Gastrocnemius medialis (tissue), 4 donors: ENCODE data around the gene ANKMY1. TPM values are rescaled to one million over a fixed set of nuclear protein-coding genes. Genes with fewer than 3 reads are reported as not detected.

Experiments
- ATAC-seq, 2 donors: fragments of 150-250 bp; one replicate each; pipeline ENCODE4 v1.9.1; 2016
- DNase-seq, 2 donors: peaks; one replicate each; pipeline ENCODE4 v3.0.0-alpha.2; 2019
- H3K27ac ChIP-seq, 4 donors: fragments of 200-600 bp; sonication (generic); 1 replicate in 1 of 4; 2 replicates in 3 of 4; pipeline ENCODE4 v1.5.1; 2016 to 2018; ENCODE audit warnings: mild to moderate bottlenecking in 2 of 4, moderate library complexity in 1 of 4
- H3K27me3 ChIP-seq, 3 donors: fragments of 200-600 bp; sonication (generic) in 2 of 3; 1 replicate in 1 of 3; 2 replicates in 2 of 3; pipeline versions ENCODE4 v1.5.1 to v1.6.0; 2016 to 2019; ENCODE audit warnings: mild to moderate bottlenecking in 1 of 3, moderate library complexity in 1 of 3
- H3K36me3 ChIP-seq, 2 donors: fragments of 200-600 bp; sonication (generic) in 1 of 2; one replicate each; pipeline ENCODE4 v1.5.1; 2017 to 2018
- H3K4me1 ChIP-seq, 2 donors: fragments of 200-600 bp; sonication (generic) in 1 of 2; one replicate each; pipeline ENCODE4 v1.5.1; 2016 to 2017; ENCODE audit warnings: mild to moderate bottlenecking in 2 of 2
- H3K4me3 ChIP-seq, 4 donors: fragments of 200-600 bp; sonication (generic) in 3 of 4; 1 replicate in 1 of 4; 2 replicates in 3 of 4; pipeline ENCODE4 v1.5.1; 2016 to 2019; ENCODE audit warnings: mild to moderate bottlenecking in 2 of 4
- H3K9me3 ChIP-seq, 3 donors: fragments of 200-600 bp; sonication (generic) in 2 of 3; 1 replicate in 1 of 3; 2 replicates in 2 of 3; pipeline ENCODE4 v1.5.1; 2016 to 2019
- CTCF ChIP-seq, 5 experiments: fragments of 450-650 bp in 3 of 5; fragments of 200-600 bp in 2 of 5; sonication (generic) in 2 of 5; IDR thresholded peaks in 4 of 5; conservative IDR thresholded peaks in 1 of 5; 1 replicate in 4 of 5; 2 replicates in 1 of 5; pipeline ENCODE4 v1.5.1; 2016 to 2019; ENCODE audit warnings: antibody characterized with exemption in 5 of 5, mild to moderate bottlenecking in 3 of 5, moderate library complexity in 3 of 5
- POLR2A ChIP-seq, 2 donors: fragments of 450-650 bp; IDR thresholded peaks; one replicate each; pipeline ENCODE4 v1.6.1; 2017; ENCODE audit warnings: antibody characterized with exemption in 2 of 2, mild to moderate bottlenecking in 2 of 2, moderate library complexity in 2 of 2
- in situ Hi-C, 4 donors: fragments of 200-750 bp; cut with MboI; loops; one replicate each; pipeline versions ENCODE4 v1.15.0 to v1.8.0; 2017; ENCODE audit warnings: low sequenced_read_pairs in 4 of 4
- intact Hi-C: fragments of 100-400 bp; cut with DNase I; formaldehyde crosslinking; loops from one replicate; pipeline ENCODE4 v1.15.1; 2023; ENCODE audit warnings: low total_unique reads
- total RNA-seq, 4 donors: library from RNA; depleted of rRNA; stranded (reverse); fragments of >200 nt; gene quantifications; one replicate each; pipeline versions ENCODE4 v1.1.0 to v1.2.3, GENCODE V29; 2016

ANKMY1 gene
- total RNA-seq, 4 donors from 2014 or later: 3.3 to 9.0 (median 5.6) TPM

DNA sequence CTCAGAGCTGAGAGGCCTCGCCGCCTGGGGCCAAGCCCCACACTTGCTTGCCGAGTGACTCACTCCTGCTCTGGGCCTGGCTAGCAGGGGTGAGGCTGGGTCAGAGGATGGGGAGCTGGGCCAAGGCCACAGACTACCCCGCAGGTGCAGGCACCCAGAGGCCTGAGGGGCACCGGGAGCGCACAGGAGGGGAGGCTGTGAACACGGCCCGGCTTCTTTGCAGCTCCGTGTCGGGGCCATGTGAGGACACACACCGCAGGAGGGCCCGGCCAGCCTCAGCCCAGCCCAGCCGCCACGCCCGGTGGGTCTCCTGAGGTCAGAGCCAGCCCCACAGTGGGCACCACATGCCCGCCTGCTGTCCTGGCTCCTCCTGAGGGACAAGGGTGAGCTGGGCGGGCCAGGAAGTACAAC lies 113.9 kb downstream of the ANKMY1 start:
- Histone ChIP-seq H3K27ac (peak overlapping the region; percentile 48 to 79 (median 68)), H3K9me3 (no peaks in the 10 kb centered on the region), H3K36me3 (no peaks in the 10 kb centered on the region), H3K27me3 (no peaks in the 10 kb centered on the region), H3K4me3 (no peak overlapping the region), H3K4me1 (peaks cover 51 to 73% of the 10 kb centered on the region in 2 donors)
- in situ Hi-C loops: loop anchor here in 1 of 4 donors (25.0 kb wide), 1 partner anchor 207 kb away; no protein-coding TSS in a partner anchor
- ATAC-seq (peak; percentile 40 to 42), DNase-seq (peak in 1 of 2 donors; percentile 79)
- no peak for TF ChIP-seq CTCF (IDR thresholded peaks at IDR 0.05 in 4 of 5, conservative IDR thresholded peaks at IDR 0.05 in 1 of 5)
- no peak for TF ChIP-seq POLR2A (IDR thresholded peaks at IDR 0.05)
- intact Hi-C loops: no loop called here

DNA sequence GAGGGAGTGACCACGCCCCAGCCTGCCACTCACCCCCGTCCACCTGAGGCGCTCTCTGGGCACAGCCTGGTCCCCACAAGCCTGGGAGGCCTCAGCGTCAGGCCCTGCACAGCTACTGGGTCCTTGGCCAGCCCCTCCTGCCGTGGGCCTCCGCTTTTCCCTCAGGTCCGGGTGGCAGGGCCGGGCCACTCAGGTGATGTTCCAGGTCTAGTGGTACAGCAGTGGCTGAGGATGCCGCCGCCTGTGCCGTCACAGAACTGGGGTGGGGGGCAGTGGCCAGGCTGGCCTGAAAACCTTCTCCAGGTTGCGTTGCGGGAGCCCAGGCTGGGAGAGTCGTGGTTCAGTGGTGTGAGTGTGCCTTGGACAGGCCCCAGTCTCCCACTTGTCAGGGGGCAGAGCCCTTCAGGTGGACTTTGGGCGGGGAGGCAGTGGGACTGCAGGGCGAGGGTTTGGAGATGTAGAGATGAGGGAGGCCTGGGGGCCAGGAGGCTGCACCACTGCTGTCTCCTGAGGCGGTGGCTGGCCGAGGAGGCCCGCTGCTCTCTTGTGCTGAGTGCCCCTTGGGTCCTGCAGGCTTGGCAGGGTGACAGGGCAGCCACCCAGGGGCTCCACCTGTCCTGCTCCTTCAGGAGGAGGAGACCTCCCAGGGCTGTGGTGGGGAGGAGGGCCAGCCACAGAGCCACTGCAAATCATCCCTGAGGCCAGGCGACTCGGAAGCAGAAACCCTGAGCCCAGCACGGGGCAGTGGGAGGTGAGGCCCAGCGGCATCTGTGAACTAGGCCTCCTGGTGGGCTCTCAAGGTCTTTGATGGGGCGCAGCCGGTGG lies 114.7 kb downstream of the ANKMY1 start:
- Histone ChIP-seq H3K27ac (peak overlapping the region; percentile 48 to 79 (median 68)), H3K4me3 (no peak overlapping the region), H3K36me3 (no peaks in the 10 kb centered on the region), H3K4me1 (peaks cover 58 to 75% of the 10 kb centered on the region in 2 donors), H3K9me3 (no peaks in the 10 kb centered on the region), H3K27me3 (no peaks in the 10 kb centered on the region)
- no peak for TF ChIP-seq CTCF (IDR thresholded peaks at IDR 0.05 in 4 of 5, conservative IDR thresholded peaks at IDR 0.05 in 1 of 5)
- TF ChIP-seq POLR2A (IDR thresholded peaks at IDR 0.05): no peak
- in situ Hi-C loops (loop anchor here in 1 of 4 donors (25.0 kb wide), 1 partner anchor 206 kb away; no protein-coding TSS in a partner anchor), intact Hi-C loops (no loop called here)
- ATAC-seq (no peak), DNase-seq (no peak)

DNA sequence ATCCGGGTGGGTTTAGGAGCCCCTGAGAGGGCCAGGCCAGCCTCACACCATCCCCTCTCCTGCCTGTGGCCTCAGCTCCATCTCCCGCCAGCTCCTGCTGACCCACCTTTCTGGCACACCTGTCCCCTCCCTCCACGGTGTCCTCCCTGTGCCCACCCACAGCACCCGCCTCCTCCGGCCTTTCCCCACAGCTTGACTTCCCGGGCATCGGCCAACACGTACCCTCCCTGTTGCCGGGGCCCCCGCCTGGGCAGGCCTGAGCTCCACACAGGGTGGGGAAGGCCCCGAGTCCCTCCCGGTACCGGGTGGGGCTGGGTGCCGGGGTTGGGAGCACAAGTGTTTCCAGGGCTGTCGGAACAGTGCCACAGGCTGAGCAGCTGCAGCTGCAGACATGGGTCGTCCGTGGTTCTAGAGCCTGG lies 115.8 kb downstream of the ANKMY1 start:
- H3K36me3 ChIP-seq: no peaks in the 10 kb centered on the region
- in situ Hi-C loops: loop anchor here in 1 of 4 donors (25.0 kb wide), 1 partner anchor 205 kb away; no protein-coding TSS in a partner anchor
- peak in 1 of 2 donors; percentile 4 for ATAC-seq

GRCh38 chr2:240441326-240441992 lies 116.3 kb downstream of the ANKMY1 start:
- no peaks in the 10 kb centered on the region for H3K27me3 ChIP-seq
- ATAC-seq (no peak), DNase-seq (no peak)
- peaks cover 58 to 75% of the 10 kb centered on the region in 2 donors for H3K4me1 ChIP-seq
- H3K9me3 ChIP-seq: no peaks in the 10 kb centered on the region
- TF ChIP-seq CTCF (IDR thresholded peaks at IDR 0.05 in 4 of 5, conservative IDR thresholded peaks at IDR 0.05 in 1 of 5): no peak
- TF ChIP-seq POLR2A (IDR thresholded peaks at IDR 0.05): no peak
- intact Hi-C loops (no loop called here), in situ Hi-C loops (loop anchor here in 1 of 4 donors (25.0 kb wide), 1 partner anchor 204 kb away; no protein-coding TSS in a partner anchor)
- H3K36me3 ChIP-seq: no peaks in the 10 kb centered on the region
- H3K4me3 ChIP-seq: no peak overlapping the region
- H3K27ac ChIP-seq: peak overlapping the region; percentile 45 to 79 (median 64)

More for the DNA sequence above, 115.8 kb downstream of the ANKMY1 start:
- H3K4me3 ChIP-seq: no peak overlapping the region
- intact Hi-C loops: no loop called here
- no peaks in the 10 kb centered on the region for H3K27me3 ChIP-seq
- peak overlapping the region; percentile 45 to 79 (median 64) for H3K27ac ChIP-seq
- TF ChIP-seq POLR2A (IDR thresholded peaks at IDR 0.05) (no peak), CTCF (IDR thresholded peaks at IDR 0.05 in 4 of 5, conservative IDR thresholded peaks at IDR 0.05 in 1 of 5) (no peak)
- no peaks in the 10 kb centered on the region for H3K9me3 ChIP-seq
- peaks cover 58 to 75% of the 10 kb centered on the region in 2 donors for H3K4me1 ChIP-seq
- no peak for DNase-seq
